H1 (cell line): ENCODE results near the gene ELMO1. TPM values are rescaled to one million over a fixed set of nuclear protein-coding genes. Genes with fewer than 3 reads are reported as not detected.
A peak's percentile ranks its signal among the peaks of the same experiment; 100 is the strongest.

ENCODE experiments used
- CTCF ChIA-PET: fragments of 300-600 bp; sonication (Branson Sonifier 250); formaldehyde crosslinking; loops from one replicate; lab custom pipeline; 2021; ENCODE audit not compliant: partially characterized antibody; lab: Charles Lee
- POLR2A ChIA-PET: fragments of 300-600 bp; sonication (Branson Sonifier 250); formaldehyde crosslinking; loops from one replicate; lab custom pipeline; 2021; ENCODE audit warnings: inconsistent platforms; ENCODE audit not compliant: partially characterized antibody; lab: Charles Lee
- DNase-seq, 2 experiments: peaks; one replicate each; pipeline versions ENCODE4 v3.0.0 to v3.0.0-alpha.2; 2010 to 2022; ENCODE audit warnings: low spot score in 2 of 2, low read depth in 1 of 2, mixed read lengths in 1 of 2
- FAIRE-seq: peaks from 2 replicates; lab custom pipeline; 2011; peaks lifted over from hg19 to GRCh38; lab: Jason Lieb, UNC
- H2AFZ ChIP-seq: 2 replicates; pipeline ENCODE4 v1.8.1; 2012; ENCODE audit warnings: low read length, inconsistent platforms
- H2AK5ac ChIP-seq: 2 replicates; pipeline ENCODE4 v1.6.1; 2013; ENCODE audit warnings: low read depth, low read length
- H2BK120ac ChIP-seq: replicated peaks from 2 replicates; pipeline ENCODE3; 2013; ENCODE audit warnings: low read depth, low read length, inconsistent platforms
- H2BK12ac ChIP-seq: 2 replicates; pipeline ENCODE4 v1.6.1; 2013; ENCODE audit warnings: low read depth, low read length
- H2BK15ac ChIP-seq: 2 replicates; pipeline ENCODE4 v1.6.1; 2013; ENCODE audit warnings: low read length
- H2BK20ac ChIP-seq: 2 replicates; pipeline ENCODE4 v1.6.1; 2013; ENCODE audit warnings: low read length
- H2BK5ac ChIP-seq: 2 replicates; pipeline ENCODE4 v1.6.1; 2013; ENCODE audit warnings: low read depth, low read length
- H3K14ac ChIP-seq: 2 replicates; pipeline ENCODE4 v1.6.1; 2013; ENCODE audit warnings: inconsistent platforms; ENCODE audit not compliant: insufficient read length
- H3K18ac ChIP-seq: 2 replicates; pipeline ENCODE4 v1.6.1; 2013; ENCODE audit warnings: low read length; ENCODE audit errors: extremely low read depth
- H3K23ac ChIP-seq: 2 replicates; pipeline ENCODE4 v1.6.1; 2013; ENCODE audit warnings: inconsistent platforms; ENCODE audit not compliant: insufficient read length
- H3K23me2 ChIP-seq: 2 replicates; pipeline ENCODE4 v1.6.1; 2013; ENCODE audit warnings: low read depth, low read length
- H3K27ac ChIP-seq: 2 replicates; pipeline ENCODE4 v1.6.1; 2011; ENCODE audit warnings: low read depth, low read length, inconsistent platforms
- H3K27me3 ChIP-seq, 4 experiments: replicated peaks in 1 of 4; 1 replicate in 1 of 4; 2 replicates in 3 of 4; pipeline versions ENCODE4 v1.6.1 to v1.8.1; 2011 to 2013; ENCODE audit warnings: low read length in 3 of 4, mild to moderate bottlenecking in 3 of 4, inconsistent platforms in 2 of 4, mixed read lengths in 2 of 4, moderate library complexity in 1 of 4; ENCODE audit not compliant: control insufficient read depth in 3 of 4, insufficient read depth in 3 of 4; ENCODE audit errors: extremely low read depth in 1 of 4
- H3K36me3 ChIP-seq, 4 experiments: 2 replicates each; pipeline versions ENCODE4 v1.6.1 to v1.8.1; 2011 to 2013; ENCODE audit warnings: mild to moderate bottlenecking in 4 of 4, low read length in 3 of 4, moderate library complexity in 2 of 4, control low read depth in 1 of 4, inconsistent platforms in 1 of 4; ENCODE audit not compliant: insufficient read depth in 4 of 4, control insufficient read depth in 2 of 4
- H3K4ac ChIP-seq: replicated peaks from 2 replicates; pipeline ENCODE3; 2013; ENCODE audit warnings: low read length, low read depth, mixed read lengths, inconsistent platforms; ENCODE audit not compliant: insufficient read length
- H3K4me1 ChIP-seq, 4 experiments: replicated peaks in 1 of 4; 1 replicate in 1 of 4; 2 replicates in 3 of 4; pipeline versions ENCODE4 v1.6.1 to v1.8.1; 2011 to 2013; ENCODE audit warnings: low read length in 3 of 4, inconsistent platforms in 2 of 4, mixed read lengths in 1 of 4; ENCODE audit not compliant: insufficient read depth in 4 of 4, control insufficient read depth in 3 of 4
- H3K4me2 ChIP-seq, 2 experiments: 2 replicates each; pipeline versions ENCODE4 v1.6.1 to v1.8.1; 2011 to 2013; ENCODE audit warnings: low read depth in 2 of 2, low read length in 2 of 2, control low read depth in 1 of 2, inconsistent platforms in 1 of 2, mild to moderate bottlenecking in 1 of 2; ENCODE audit not compliant: insufficient read depth in 1 of 2
- H3K4me3 ChIP-seq, 4 experiments: fragments of 200-600, 300-600 bp in 1 of 4; sonication (generic), shearing (Covaris generic), sonication (Bioruptor Twin) in 1 of 4; 2 replicates each; pipeline versions ENCODE4 v1.5.1 to v1.8.1; 2011 to 2016; ENCODE audit warnings: low read length in 4 of 4, low read depth in 3 of 4, control low read depth in 2 of 4, inconsistent platforms in 2 of 4, mild to moderate bottlenecking in 2 of 4, mixed read lengths in 1 of 4, moderate library complexity in 1 of 4; ENCODE audit not compliant: insufficient read depth in 2 of 4; ENCODE audit errors: extremely low read depth in 1 of 4
- H3K56ac ChIP-seq: replicated peaks from 2 replicates; pipeline ENCODE3; 2013; ENCODE audit warnings: low read depth, mild to moderate bottlenecking, mixed read lengths, low read length, inconsistent platforms; ENCODE audit not compliant: insufficient read length
- H3K79me1 ChIP-seq: 2 replicates; pipeline ENCODE4 v1.6.1; 2013; ENCODE audit warnings: low read depth, low read length, control low read depth
- H3K79me2 ChIP-seq, 2 experiments: 2 replicates each; pipeline versions ENCODE4 v1.6.1 to v1.8.1; 2012 to 2013; ENCODE audit warnings: low read length in 2 of 2, mild to moderate bottlenecking in 2 of 2, inconsistent platforms in 1 of 2; ENCODE audit not compliant: insufficient read depth in 2 of 2, control insufficient read depth in 1 of 2
- H3K9ac ChIP-seq, 4 experiments: replicated peaks in 1 of 4; 1 replicate in 1 of 4; 2 replicates in 3 of 4; pipeline versions ENCODE4 v1.6.1 to v1.8.1; 2011 to 2013; ENCODE audit warnings: low read depth in 3 of 4, low read length in 3 of 4, control low read depth in 2 of 4, mild to moderate bottlenecking in 2 of 4, moderate library complexity in 2 of 4, inconsistent platforms in 1 of 4; ENCODE audit errors: extremely low read depth in 1 of 4
- H3K9me3 ChIP-seq, 2 experiments: 2 replicates each; pipeline versions ENCODE4 v1.6.1 to v1.8.1; 2012 to 2013; ENCODE audit warnings: mild to moderate bottlenecking in 2 of 2, moderate library complexity in 2 of 2, control low read depth in 1 of 2, inconsistent platforms in 1 of 2, low read depth in 1 of 2, low read length in 1 of 2, mixed read lengths in 1 of 2; ENCODE audit not compliant: insufficient read depth in 2 of 2
- H4K20me1 ChIP-seq, 2 experiments: replicated peaks in 1 of 2; 2 replicates each; pipeline versions ENCODE3 to v1.8.1; 2011 to 2013; ENCODE audit warnings: inconsistent platforms in 2 of 2, low read length in 2 of 2, mild to moderate bottlenecking in 1 of 2; ENCODE audit not compliant: insufficient read depth in 2 of 2, control insufficient read depth in 1 of 2
- H4K5ac ChIP-seq: 2 replicates; pipeline ENCODE4 v1.6.1; 2013; ENCODE audit warnings: low read length, low read depth, mixed read lengths, inconsistent platforms; ENCODE audit not compliant: insufficient read length
- H4K8ac ChIP-seq: 2 replicates; pipeline ENCODE4 v1.8.0; 2013; ENCODE audit warnings: mild to moderate bottlenecking, moderate library complexity, low read length, inconsistent platforms; ENCODE audit not compliant: insufficient read depth; ENCODE audit errors: extremely low read depth
- H4K91ac ChIP-seq: replicated peaks from 2 replicates; pipeline ENCODE3; 2013; ENCODE audit warnings: low read length, mixed read lengths, inconsistent platforms; ENCODE audit not compliant: insufficient read length
- SIN3A ChIP-seq, 2 experiments: IDR thresholded peaks in 1 of 2; conservative IDR thresholded peaks in 1 of 2; 2 replicates each; pipeline ENCODE4 v1.6.1; 2011 to 2012; ENCODE audit warnings: low read length in 2 of 2, improper control_type of control experiment in 1 of 2, low read depth in 1 of 2, mild to moderate bottlenecking in 1 of 2
- SIX5 ChIP-seq: IDR thresholded peaks from 2 replicates; pipeline ENCODE4 v1.6.1; 2011; ENCODE audit warnings: mild to moderate bottlenecking, low read depth, low read length
- polyA plus RNA-seq, 7 experiments: library from polyadenylated mRNA; depleted of rRNA in 3 of 7; stranded (reverse) in 5 of 7; unstranded in 2 of 7; fragments of >200 nt in 5 of 7; fragments of 200-250 nt in 2 of 7; gene quantifications; 1 replicate in 5 of 7; 2 replicates in 1 of 7; 4 replicates in 1 of 7; pipeline versions ENCODE4 v1.2.1 to v1.2.3, GENCODE V29; 2011 to 2013; ENCODE audit warnings: missing spikeins in 2 of 7, mixed read lengths in 2 of 7
- total RNA-seq: library from RNA; stranded (reverse); fragmentation: NEBNext Ultra II Directional; extraction: Animal tissue kit (Norgen Biotek cat#: 25700); gene quantifications from 2 replicates; pipeline ENCODE4 v1.2.1, GENCODE V29; 2021
- TF ChIP-seq, protein P1 (sequence below): IDR thresholded peaks from 2 replicates; pipeline ENCODE4 v1.6.1; 2011; ENCODE audit warnings: low read length, improper control_type of control experiment

Gene ELMO1
- total and polyA plus RNA-seq, 2 of the 8 experiments (the other 6 are each of a cell fraction or from before 2014, with no cell fraction given): 18.4 to 21.0 TPM

DNA sequence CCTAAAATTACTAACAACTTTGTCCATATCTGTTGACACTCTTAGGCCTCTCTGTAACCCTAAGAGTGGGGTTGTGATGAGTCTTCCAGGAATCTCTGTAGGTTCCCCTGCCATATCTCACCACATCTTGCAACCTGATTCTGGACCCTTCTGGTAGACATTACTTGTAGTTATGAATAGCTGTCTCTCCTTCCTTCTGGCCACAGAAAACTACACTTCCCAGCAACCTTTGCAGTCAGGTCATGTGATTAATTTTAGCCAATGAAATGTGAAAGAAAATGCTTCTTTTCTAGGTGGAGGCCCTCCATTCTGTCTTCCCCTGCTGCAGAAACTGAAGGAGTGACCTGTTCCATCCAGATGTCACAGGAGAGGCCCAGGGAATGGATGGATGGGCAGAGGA, 576.8 kb downstream of the ELMO1 start:
- Histone ChIP-seq H2AK5ac (no peak overlapping the region), H2AFZ (no peak overlapping the region), H2BK12ac (no peak overlapping the region), H4K20me1 (no peaks in the 10 kb centered on the region), H3K9me3 (no peaks in the 10 kb centered on the region), H3K27ac (no peak overlapping the region), H3K36me3 (no peaks in the 10 kb centered on the region), H3K18ac (no peak overlapping the region), H2BK20ac (no peak overlapping the region), H3K79me1 (no peaks in the 10 kb centered on the region), H2BK5ac (no peak overlapping the region), H4K91ac (no peak overlapping the region), H3K27me3 (no peaks in the 10 kb centered on the region), H3K4me2 (no peak overlapping the region), H3K9ac (no peak overlapping the region), H3K4me1 (peaks cover 0 to 15% (median 10%) of the 10 kb centered on the region in 4 experiments; a peak in 6 of 7 replicates), H3K23ac (no peak overlapping the region), H4K8ac (0 out of 2 replicates have a peak overlapping the region, but pooled peaks have one; percentile 36), H3K4ac (no peak overlapping the region), H3K56ac (no peak overlapping the region), H2BK120ac (no peak overlapping the region), H3K4me3 (no peak overlapping the region), H2BK15ac (no peak overlapping the region), H4K5ac (no peak overlapping the region), H3K23me2 (no peaks in the 10 kb centered on the region), H3K14ac (no peak overlapping the region), H3K79me2 (no peaks in the 10 kb centered on the region)
- CTCF ChIA-PET: interaction anchor here (0.6 to 1.5 kb wide), 2 partner anchors 9 to 96 kb away, joined by 3 read pairs; no protein-coding TSS in a partner anchor
- TF ChIP-seq, protein P1, sequence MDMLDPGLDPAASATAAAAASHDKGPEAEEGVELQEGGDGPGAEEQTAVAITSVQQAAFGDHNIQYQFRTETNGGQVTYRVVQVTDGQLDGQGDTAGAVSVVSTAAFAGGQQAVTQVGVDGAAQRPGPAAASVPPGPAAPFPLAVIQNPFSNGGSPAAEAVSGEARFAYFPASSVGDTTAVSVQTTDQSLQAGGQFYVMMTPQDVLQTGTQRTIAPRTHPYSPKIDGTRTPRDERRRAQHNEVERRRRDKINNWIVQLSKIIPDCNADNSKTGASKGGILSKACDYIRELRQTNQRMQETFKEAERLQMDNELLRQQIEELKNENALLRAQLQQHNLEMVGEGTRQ: peak; percentile 70
- TF ChIP-seq SIN3A (conservative IDR thresholded peaks at IDR 0.05 in 1 of 2, IDR thresholded peaks at IDR 0.05 in 1 of 2; ENCODE audit: low read depth in 1 of 2, low read length in 2 of 2): no peak
- TF ChIP-seq SIX5: peak; percentile 55
- no peak for FAIRE-seq
- DNase-seq: no peak
- POLR2A ChIA-PET: no interaction called here
